ENCODE data around the gene CACFD1. TPM values are rescaled to one million over a fixed set of nuclear protein-coding genes. Genes with fewer than 3 reads are reported as not detected.

The CACFD1 gene
- total RNA-seq = 9.7 and 9.8 TPM in 2 replicates
- 11.5 and 14.0 TPM in 2 replicates for polyA plus RNA-seq
- 8.3 and 10.5 TPM in 2 replicates for polyA plus RNA-seq (2011; cell fraction: cytosol; rRNA removed)
- polyA plus RNA-seq (2011; cell fraction: nucleus; rRNA removed) = 12.6 and 12.9 TPM in 2 replicates
- polyA plus RNA-seq (2012) = 4.2 and 7.4 TPM in 2 replicates
- 15.5 and 23.6 TPM in 2 replicates for polyA minus RNA-seq
- polyA minus RNA-seq (2011; cell fraction: cytosol; rRNA and poly(A)+ RNA removed) = 4.8 TPM
- 12.0 and 13.8 TPM in 2 replicates for polyA minus RNA-seq (2011; cell fraction: nucleus; rRNA and poly(A)+ RNA removed)
- percentile 46 among the genes with signal in this experiment for Bru-seq, nascent RNA
- BruChase-seq, experiment 1, labeled RNA remaining after a 6-hour chase = percentile 51 among the genes with signal in this experiment
- percentile 49 among the genes with signal in this experiment for BruChase-seq, experiment 2, labeled RNA remaining after a 2-hour chase
- long read RNA-seq, transcript CACFD1-202 (5 exons, 2,794 nt) = major isoform, 12 of 24 reads
- long read RNA-seq, partial matches to known transcripts = 1 of 24 reads
- long read RNA-seq, other reads (novel, unspliced or antisense) = 9 of 24 reads

DNA sequence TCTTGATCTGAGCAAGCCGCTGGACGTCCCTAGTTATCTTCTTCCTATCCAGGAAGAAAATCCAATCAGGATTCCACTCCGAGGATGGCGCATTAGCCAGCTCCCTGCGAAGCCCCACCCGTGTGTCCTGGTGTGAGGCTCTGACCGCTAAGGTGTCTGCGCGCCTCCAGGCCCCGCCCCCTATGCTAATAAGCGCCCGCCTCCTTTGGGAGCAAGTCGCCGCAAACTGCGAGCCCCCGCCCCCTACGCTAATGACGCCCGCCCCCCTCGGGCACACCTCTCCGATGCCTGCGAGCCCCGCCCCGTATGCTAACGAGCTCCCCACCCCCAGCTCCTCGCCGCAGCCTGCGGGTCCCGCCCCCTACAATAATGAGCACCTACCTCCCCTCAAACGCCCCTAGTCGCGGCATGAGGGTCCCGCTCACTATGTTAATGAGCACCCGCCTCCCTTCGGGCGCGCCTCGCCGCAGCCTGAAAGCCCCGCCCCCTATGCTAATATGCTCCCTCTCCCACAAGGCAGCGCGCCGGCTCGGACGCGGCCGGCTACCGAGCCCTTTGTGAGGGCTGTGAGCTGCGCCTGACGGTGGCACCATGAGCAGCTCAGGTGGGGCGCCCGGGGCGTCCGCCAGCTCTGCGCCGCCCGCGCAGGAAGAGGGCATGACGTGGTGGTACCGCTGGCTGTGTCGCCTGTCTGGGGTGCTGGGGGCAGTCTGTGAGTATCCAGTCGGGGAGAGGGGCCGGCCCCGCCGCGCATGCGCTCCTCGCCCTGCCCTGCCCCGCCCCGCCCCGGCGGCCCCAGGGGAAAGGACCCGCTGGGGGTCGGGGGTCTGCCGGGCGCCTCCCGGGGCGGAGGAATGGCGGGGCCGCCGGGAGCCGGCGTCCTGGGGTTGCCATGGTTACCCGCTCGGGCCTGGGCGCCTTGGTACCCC lies at the start of gene CACFD1:
Gene CACFD1, plus strand, starts transcription at position 503 of the 929 bp plus-strand sequence. Its CDS starts 89 bp downstream, at position 592.
- Histone ChIP-seq H4K20me1 (replicated peaks; ENCODE audit: control insufficient read depth, extremely low read depth, insufficient read depth, low read length) (no peaks in the 10 kb centered on the region), H3K27ac (ENCODE audit: insufficient read depth, low read depth, low read length) (peak within 1 kb of the TSS; percentile 68), H3K36me3 (ENCODE audit: control insufficient read depth in 2 of 2, extremely low read depth in 1 of 2, insufficient read depth in 2 of 2, low read length in 2 of 2) (no peaks in the 10 kb centered on the region), H3K27me3 (ENCODE audit: control insufficient read depth in 2 of 2, insufficient read depth in 2 of 2, low read length in 2 of 2) (no peaks in the 10 kb centered on the region), H3K9ac (replicated peaks; ENCODE audit: extremely low read depth, insufficient read depth, low read length) (peak within 1 kb of the TSS; percentile 86), H3K4me3 (replicated peaks in 1 of 3; ENCODE audit: insufficient read depth in 1 of 3, low read depth in 1 of 3, low read length in 3 of 3) (peak within 1 kb of the TSS; percentile 50 to 82 (median 63)), H2AFZ (ENCODE audit: low read depth, low read length) (peak within 1 kb of the TSS; percentile 97), H3K4me1 (ENCODE audit: control insufficient read depth, extremely low read depth, insufficient read depth, low read length) (peaks cover 9% of the 10 kb centered on the region), H3K9me1 (replicated peaks; ENCODE audit: control insufficient read depth, extremely low read depth, insufficient read depth, low read length) (no peaks in the 10 kb centered on the region), H3K79me2 (ENCODE audit: control insufficient read depth, insufficient read depth, low read length) (no peaks in the 10 kb centered on the region), H3K9me3 (replicated peaks; ENCODE audit: control insufficient read depth, insufficient read depth, low read length) (no peaks in the 10 kb centered on the region), H3K4me2 (ENCODE audit: insufficient read depth, low read length) (peak within 1 kb of the TSS; percentile 74)
- ChIA-PET POLR2A (interaction anchor here (0.6 to 1.5 kb wide), 5 partner anchors 12 to 325 kb away, joined by 3 to 8 read pairs (median 5); partner anchors contain the start of genes MED22, RPL7A and SLC2A6), CTCF (interaction anchor here (0.5 to 1.5 kb wide), 4 partner anchors 10 to 283 kb away, joined by 3 to 4 read pairs (median 3); no protein-coding TSS in a partner anchor)
- DNase-seq (ENCODE audit: low read depth, low spot score) = peak; percentile 95
- TF ChIP-seq POLR2AphosphoS5 (IDR thresholded peaks at IDR 0.05; ENCODE audit: insufficient read depth, low read depth, low read length) (peak; percentile 69), MYC (IDR thresholded peaks at IDR 0.05; ENCODE audit: low read depth, low read length) (no peak), POLR2A (IDR thresholded peaks at IDR 0.05; ENCODE audit: low read depth, low read length) (peak; percentile 67)
- TF ChIP-seq, protein P1, sequence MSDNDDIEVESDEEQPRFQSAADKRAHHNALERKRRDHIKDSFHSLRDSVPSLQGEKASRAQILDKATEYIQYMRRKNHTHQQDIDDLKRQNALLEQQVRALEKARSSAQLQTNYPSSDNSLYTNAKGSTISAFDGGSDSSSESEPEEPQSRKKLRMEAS (IDR thresholded peaks at IDR 0.05; ENCODE audit: insufficient read depth, insufficient read length) = no peak
- TF ChIP-seq, protein P2, sequence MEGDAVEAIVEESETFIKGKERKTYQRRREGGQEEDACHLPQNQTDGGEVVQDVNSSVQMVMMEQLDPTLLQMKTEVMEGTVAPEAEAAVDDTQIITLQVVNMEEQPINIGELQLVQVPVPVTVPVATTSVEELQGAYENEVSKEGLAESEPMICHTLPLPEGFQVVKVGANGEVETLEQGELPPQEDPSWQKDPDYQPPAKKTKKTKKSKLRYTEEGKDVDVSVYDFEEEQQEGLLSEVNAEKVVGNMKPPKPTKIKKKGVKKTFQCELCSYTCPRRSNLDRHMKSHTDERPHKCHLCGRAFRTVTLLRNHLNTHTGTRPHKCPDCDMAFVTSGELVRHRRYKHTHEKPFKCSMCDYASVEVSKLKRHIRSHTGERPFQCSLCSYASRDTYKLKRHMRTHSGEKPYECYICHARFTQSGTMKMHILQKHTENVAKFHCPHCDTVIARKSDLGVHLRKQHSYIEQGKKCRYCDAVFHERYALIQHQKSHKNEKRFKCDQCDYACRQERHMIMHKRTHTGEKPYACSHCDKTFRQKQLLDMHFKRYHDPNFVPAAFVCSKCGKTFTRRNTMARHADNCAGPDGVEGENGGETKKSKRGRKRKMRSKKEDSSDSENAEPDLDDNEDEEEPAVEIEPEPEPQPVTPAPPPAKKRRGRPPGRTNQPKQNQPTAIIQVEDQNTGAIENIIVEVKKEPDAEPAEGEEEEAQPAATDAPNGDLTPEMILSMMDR (IDR thresholded peaks at IDR 0.05; ENCODE audit: extremely low read depth in 1 of 2, insufficient read depth in 1 of 2, low read depth in 1 of 2, low read length in 2 of 2) = peak in 1 of 2 donors; percentile 5
- BruUV-seq (replicated peaks) = no TSS peak
- intact Hi-C loops (cut with micrococcal nuclease) = loop anchor here (1.0 kb wide), 2 partner anchors 20 to 52 kb away; partner anchors contain the start of gene SLC2A6
- dilution Hi-C loops (cut with MboI; ENCODE audit: extremely low pct_ligation_motif_present, low sequenced_read_pairs) = no loop called here
- peak; percentile 94 for FAIRE-seq

All from endothelial cell of umbilical vein (primary cell).